AG09309 (cell line): ENCODE results near the gene PPP1R15A.
"Not testable (repeated sequence)": the region's sequence is repeated elsewhere in the genome, so short reads cannot be mapped to it uniquely, and the experiment has no call there.

Experiments
- DNase-seq: peaks from one replicate; pipeline ENCODE4 v3.0.0-alpha.2; 2010; ENCODE audit warnings: low read depth
- H3K4me3 ChIP-seq: 2 replicates; pipeline ENCODE4 v1.5.1; 2011; ENCODE audit warnings: mild to moderate bottlenecking, low read depth, low read length, moderate library complexity; ENCODE audit not compliant: control insufficient read depth
- TF ChIP-seq, protein P1 (sequence below): IDR thresholded peaks from 2 replicates; pipeline ENCODE4 v1.5.1; 2011; ENCODE audit warnings: mild to moderate bottlenecking, low read depth, low read length, inconsistent platforms; ENCODE audit not compliant: insufficient read depth, control insufficient read depth; ENCODE audit errors: missing control alignments

PPP1R15A gene

DNA sequence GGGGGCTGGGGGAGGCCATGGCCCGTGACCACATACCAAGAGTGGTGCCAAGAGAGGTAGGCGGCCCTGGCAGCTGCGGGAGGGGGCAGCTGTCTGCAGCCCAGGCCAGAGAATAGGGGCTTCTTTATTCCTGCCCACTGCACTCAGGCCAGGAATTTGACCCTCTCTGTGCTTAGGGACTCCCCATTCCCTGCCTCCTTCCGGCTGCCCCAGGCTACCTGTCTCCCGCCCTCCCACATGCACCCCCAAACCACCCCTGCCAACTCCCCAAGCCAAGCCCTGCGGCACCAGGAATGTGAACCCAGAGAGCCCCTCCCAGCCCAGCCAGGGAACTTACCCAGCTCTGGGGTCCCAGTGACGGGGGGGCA, 4.5 kb upstream of the PPP1R15A start:
- H3K4me3 ChIP-seq = peak overlapping the region; percentile 52
- no peak for DNase-seq
- TF ChIP-seq, protein P1, sequence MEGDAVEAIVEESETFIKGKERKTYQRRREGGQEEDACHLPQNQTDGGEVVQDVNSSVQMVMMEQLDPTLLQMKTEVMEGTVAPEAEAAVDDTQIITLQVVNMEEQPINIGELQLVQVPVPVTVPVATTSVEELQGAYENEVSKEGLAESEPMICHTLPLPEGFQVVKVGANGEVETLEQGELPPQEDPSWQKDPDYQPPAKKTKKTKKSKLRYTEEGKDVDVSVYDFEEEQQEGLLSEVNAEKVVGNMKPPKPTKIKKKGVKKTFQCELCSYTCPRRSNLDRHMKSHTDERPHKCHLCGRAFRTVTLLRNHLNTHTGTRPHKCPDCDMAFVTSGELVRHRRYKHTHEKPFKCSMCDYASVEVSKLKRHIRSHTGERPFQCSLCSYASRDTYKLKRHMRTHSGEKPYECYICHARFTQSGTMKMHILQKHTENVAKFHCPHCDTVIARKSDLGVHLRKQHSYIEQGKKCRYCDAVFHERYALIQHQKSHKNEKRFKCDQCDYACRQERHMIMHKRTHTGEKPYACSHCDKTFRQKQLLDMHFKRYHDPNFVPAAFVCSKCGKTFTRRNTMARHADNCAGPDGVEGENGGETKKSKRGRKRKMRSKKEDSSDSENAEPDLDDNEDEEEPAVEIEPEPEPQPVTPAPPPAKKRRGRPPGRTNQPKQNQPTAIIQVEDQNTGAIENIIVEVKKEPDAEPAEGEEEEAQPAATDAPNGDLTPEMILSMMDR = no peak

DNA sequence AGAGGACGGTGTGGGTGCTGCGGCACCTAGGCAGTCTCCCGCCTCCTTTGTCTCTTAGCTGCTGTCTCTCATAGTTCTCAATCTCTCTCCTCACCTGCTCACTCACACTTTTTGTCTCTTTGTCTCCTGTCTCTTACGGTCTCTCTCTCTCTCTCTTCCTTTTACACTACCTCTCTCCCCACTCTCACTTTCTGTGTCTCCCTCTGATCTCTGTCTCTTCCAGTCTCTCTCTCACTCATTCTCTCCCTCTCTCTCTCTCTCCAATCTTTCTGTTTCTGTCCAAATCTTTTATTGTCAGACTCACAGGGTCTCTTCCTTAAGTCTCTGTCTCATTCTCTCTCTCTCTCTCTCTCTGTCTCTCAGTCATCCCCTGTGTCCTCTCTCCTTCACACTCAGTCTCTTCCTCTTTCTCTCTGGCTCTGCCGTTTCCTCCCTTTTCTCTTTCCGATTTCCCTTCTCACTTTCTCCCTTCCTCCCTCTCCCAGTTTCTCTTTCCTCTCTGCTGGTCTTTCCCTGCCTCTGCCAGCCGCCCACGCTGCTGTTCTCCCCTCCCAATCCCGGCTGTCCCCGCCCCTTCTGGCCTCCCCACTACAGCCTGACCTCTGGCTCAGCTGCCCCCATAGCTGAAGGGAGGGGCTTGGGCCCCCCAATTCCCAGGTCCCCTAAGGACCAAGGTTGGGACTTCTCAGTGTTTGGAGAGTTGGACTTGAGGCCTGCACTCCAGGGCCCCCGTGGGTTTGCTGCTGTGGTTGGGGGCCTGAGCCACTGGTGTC, 3.9 kb upstream of the PPP1R15A start, which contains the start of gene PLEKHA4:
PLEKHA4 (minus strand) TSS at position 504 of the 773 bp plus-strand sequence. CDS start 997 bp downstream, outside the sequence.
- TF ChIP-seq, protein P1 = no peak
- peak within 1 kb of the TSS; percentile 52 for H3K4me3 ChIP-seq
- DNase-seq = no peak

DNA sequence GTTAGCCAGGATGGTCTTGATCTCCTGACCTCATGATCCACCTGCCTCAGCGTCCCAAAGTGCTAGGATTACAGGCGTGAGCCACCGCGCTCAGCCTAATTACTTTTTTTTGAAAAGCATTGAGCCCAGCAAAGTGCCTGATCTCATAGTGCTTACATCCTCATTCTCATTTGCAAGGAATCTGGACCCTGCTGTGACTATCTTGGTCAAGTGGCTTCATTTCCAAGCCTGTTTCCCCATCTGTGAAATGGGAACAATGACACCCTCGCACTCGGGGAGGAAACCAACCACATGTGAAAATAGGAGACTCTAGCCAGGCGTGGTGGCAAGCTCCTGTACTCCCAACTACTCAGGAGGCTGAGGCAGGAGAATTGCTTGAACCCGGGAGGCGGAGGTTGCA, 2.2 kb upstream of the PPP1R15A start:
- TF ChIP-seq, protein P1 = no peak
- no peak for DNase-seq
- no peak overlapping the region for H3K4me3 ChIP-seq

DNA sequence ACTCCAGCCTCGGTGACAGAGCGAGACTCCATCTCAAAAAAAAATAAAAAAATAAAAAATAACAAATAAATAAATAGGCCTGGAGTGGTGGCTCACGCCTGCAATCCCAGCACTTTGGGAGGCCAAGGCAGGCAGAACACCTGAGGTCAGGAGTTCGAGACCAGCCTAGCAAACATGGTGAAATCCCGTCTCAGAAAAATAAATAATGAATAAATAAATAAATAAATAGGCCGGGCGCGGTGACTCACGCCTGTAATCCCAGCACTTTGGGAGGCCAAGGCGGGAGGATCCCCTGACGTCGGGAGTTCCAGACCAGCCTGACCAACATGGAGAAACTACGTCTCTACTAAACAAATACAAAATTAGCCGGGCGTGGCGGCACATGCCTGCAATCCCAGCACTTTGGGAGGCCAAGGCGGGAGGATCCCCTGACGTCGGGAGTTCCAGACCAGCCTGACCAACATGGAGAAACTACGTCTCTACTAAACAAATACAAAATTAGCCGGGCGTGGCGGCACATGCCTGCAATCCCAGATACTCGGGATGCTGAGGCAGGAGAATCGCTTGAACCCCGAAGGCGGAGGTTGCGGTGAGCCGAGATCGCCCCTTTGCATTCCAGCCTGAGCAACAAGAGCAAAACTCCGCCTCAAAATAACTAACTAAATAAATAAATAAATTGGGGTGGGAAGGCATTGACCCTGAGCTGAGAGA, 595 bp upstream of the PPP1R15A start:
- DNase-seq, H3K4me3 ChIP-seq: not testable (repeated sequence)

DNA sequence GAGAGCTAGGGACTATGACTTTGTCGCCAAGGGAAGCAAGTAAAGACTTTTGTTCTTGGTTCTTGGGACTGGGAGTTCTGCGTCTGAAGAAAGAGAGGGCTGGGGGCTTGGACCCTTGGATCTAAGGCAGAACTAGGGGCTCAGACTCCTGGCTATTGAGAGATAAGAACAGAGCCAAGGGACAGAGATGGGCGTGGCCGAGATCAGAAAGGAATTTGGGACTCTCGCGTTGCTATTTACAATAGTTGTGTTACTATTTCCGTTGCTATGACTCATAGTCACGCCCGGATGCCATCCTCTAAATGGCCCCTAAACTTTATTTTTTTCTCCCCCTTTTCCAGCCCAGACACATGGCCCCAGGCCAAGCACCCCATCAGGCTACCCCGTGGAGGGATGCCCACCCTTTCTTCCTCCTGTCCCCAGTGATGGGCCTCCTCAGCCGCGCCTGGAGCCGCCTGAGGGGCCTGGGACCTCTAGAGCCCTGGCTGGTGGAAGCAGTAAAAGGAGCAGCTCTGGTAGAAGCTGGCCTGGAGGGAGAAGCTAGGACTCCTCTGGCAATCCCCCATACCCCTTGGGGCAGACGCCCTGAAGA, 759 bp downstream of the PPP1R15A start:
- TF ChIP-seq, protein P1 = no peak
- DNase-seq = peak; percentile 88
- H3K4me3 ChIP-seq = peak overlapping the region; percentile 97

DNA sequence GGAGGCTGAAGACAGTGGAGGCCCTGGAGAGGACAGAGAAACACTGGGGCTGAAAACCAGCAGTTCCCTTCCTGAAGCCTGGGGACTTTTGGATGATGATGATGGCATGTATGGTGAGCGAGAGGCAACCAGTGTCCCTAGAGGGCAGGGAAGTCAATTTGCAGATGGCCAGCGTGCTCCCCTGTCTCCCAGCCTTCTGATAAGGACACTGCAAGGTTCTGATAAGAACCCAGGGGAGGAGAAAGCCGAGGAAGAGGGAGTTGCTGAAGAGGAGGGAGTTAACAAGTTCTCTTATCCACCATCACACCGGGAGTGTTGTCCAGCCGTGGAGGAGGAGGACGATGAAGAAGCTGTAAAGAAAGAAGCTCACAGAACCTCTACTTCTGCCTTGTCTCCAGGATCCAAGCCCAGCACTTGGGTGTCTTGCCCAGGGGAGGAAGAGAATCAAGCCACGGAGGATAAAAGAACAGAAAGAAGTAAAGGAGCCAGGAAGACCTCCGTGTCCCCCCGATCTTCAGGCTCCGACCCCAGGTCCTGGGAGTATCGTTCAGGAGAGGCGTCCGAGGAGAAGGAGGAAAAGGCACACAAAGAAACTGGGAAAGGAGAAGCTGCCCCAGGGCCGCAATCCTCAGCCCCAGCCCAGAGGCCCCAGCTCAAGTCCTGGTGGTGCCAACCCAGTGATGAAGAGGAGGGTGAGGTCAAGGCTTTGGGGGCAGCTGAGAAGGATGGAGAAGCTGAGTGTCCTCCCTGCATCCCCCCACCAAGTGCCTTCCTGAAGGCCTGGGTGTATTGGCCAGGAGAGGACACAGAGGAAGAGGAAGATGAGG, 1.5 kb downstream of the PPP1R15A start:
- TF ChIP-seq, protein P1 = no peak
- peak overlapping the region; percentile 97 for H3K4me3 ChIP-seq
- DNase-seq = no peak
